ENCODE results near the gene ME2. TPM values are rescaled to one million over a fixed set of nuclear protein-coding genes. Genes with fewer than 3 reads are reported as not detected.
A peak's percentile ranks its signal among the peaks of the same experiment; 100 is the strongest.
"Not testable (repeated sequence)": the region's sequence is repeated elsewhere in the genome, so short reads cannot be mapped to it uniquely, and the experiment has no call there.

Gene ME2
- total RNA-seq, 2 donors from 2014 or later, result 72.8 to 74.4 TPM

GRCh38 chr18:50970006-50970405, 91.1 kb downstream of the ME2 start:
- Histone ChIP-seq H3K27ac (ENCODE audit: low read depth, low read length) (no peak overlapping the region), H3K9ac (ENCODE audit: extremely low read depth, low read length, poor library complexity, severe bottlenecking) (no peak overlapping the region), H3K36me3 (ENCODE audit: control insufficient read depth, insufficient read depth, low read length) (peaks cover 6% of the 10 kb centered on the region), H3K4me3 (ENCODE audit: low read length) (no peak overlapping the region), H3K4me1 (ENCODE audit: control insufficient read depth, insufficient read depth, low read length) (peaks cover 5% of the 10 kb centered on the region), H3K27me3 (ENCODE audit: control insufficient read depth, insufficient read depth, low read length, poor library complexity, severe bottlenecking) (no peaks in the 10 kb centered on the region), H3K9me3 (ENCODE audit: control insufficient read depth, low read length) (peaks cover 2% of the 10 kb centered on the region)
- peak overlapping the region; percentile 84 for H3K4me3 Mint-ChIP-seq
- 43% methylated on average over 2 of the region's 2 CpGs; no CpG with 5 or more reads in 1 of the 2 experiments for WGBS, 2 experiments (ENCODE audit: insufficient coverage in 1 of 2, insufficient read length in 1 of 2)
- H3K9me3 Mint-ChIP-seq, result peaks cover 5% of the 10 kb centered on the region
- peaks cover 6% of the 10 kb centered on the region for H3K36me3 Mint-ChIP-seq (ENCODE audit: low read depth)
- H3K27me3 Mint-ChIP-seq (ENCODE audit: insufficient read depth), result no peaks in the 10 kb centered on the region
- peaks cover 21% of the 10 kb centered on the region for H3K4me1 Mint-ChIP-seq
- no peak for DNase-seq
- TF ChIP-seq, protein P1, sequence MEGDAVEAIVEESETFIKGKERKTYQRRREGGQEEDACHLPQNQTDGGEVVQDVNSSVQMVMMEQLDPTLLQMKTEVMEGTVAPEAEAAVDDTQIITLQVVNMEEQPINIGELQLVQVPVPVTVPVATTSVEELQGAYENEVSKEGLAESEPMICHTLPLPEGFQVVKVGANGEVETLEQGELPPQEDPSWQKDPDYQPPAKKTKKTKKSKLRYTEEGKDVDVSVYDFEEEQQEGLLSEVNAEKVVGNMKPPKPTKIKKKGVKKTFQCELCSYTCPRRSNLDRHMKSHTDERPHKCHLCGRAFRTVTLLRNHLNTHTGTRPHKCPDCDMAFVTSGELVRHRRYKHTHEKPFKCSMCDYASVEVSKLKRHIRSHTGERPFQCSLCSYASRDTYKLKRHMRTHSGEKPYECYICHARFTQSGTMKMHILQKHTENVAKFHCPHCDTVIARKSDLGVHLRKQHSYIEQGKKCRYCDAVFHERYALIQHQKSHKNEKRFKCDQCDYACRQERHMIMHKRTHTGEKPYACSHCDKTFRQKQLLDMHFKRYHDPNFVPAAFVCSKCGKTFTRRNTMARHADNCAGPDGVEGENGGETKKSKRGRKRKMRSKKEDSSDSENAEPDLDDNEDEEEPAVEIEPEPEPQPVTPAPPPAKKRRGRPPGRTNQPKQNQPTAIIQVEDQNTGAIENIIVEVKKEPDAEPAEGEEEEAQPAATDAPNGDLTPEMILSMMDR (conservative IDR thresholded peaks at IDR 0.05), result no peak
- H3K27ac Mint-ChIP-seq, result no peak overlapping the region

DNA sequence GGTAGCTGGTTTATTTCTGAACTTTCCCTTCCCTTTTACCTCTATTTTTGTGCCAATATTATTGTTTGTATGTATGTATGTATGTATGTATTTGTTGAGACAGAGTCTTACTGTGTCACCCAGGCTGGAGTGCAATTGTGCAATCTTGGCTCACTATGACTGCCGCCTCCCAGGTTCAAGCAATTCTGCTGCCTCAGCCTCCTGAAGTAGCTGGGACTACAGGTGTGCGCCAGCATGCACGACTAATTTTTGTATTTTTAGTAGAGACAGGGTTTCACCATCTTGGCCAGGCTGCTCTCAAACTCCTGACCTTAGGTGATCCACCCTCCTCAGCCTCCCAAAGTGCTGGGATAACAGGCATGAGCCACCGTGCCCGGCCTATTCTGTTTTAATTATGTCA, 93.5 kb downstream of the ME2 start:
- H3K27ac ChIP-seq (ENCODE audit: low read depth, low read length); H3K27ac Mint-ChIP-seq; H3K9ac ChIP-seq (ENCODE audit: extremely low read depth, low read length, poor library complexity, severe bottlenecking); H3K27me3 ChIP-seq (ENCODE audit: control insufficient read depth, insufficient read depth, low read length, poor library complexity, severe bottlenecking); DNase-seq; H3K4me3 ChIP-seq (ENCODE audit: low read length); H3K4me1 ChIP-seq (ENCODE audit: control insufficient read depth, insufficient read depth, low read length); H3K27me3 Mint-ChIP-seq (ENCODE audit: insufficient read depth); H3K4me3 Mint-ChIP-seq: not testable (repeated sequence)
- Mint-ChIP-seq H3K36me3 (ENCODE audit: low read depth) (peaks cover 29% of the 10 kb centered on the region), H3K4me1 (peaks cover 20% of the 10 kb centered on the region), H3K9me3 (peaks cover 19% of the 10 kb centered on the region)
- Histone ChIP-seq H3K9me3 (ENCODE audit: control insufficient read depth, low read length) (peaks cover 26% of the 10 kb centered on the region), H3K36me3 (ENCODE audit: control insufficient read depth, insufficient read depth, low read length) (peaks cover 28% of the 10 kb centered on the region)
- WGBS, 2 experiments (ENCODE audit: insufficient coverage in 1 of 2, insufficient read length in 1 of 2), result 89 to 90% methylated on average over 3 to 5 of the region's 5 CpGs

GRCh38 chr18:50973367-50974126, 94.6 kb downstream of the ME2 start:
- Mint-ChIP-seq H3K4me1 (peaks cover 19% of the 10 kb centered on the region), H3K9me3 (peaks cover 31% of the 10 kb centered on the region), H3K4me3 (no peak overlapping the region), H3K27me3 (ENCODE audit: insufficient read depth) (no peaks in the 10 kb centered on the region), H3K27ac (no peak overlapping the region), H3K36me3 (ENCODE audit: low read depth) (peaks cover 40% of the 10 kb centered on the region)
- H3K4me1 ChIP-seq (ENCODE audit: control insufficient read depth, insufficient read depth, low read length), result peaks cover 5% of the 10 kb centered on the region
- no peak overlapping the region for H3K27ac ChIP-seq (ENCODE audit: low read depth, low read length)
- peaks cover 36% of the 10 kb centered on the region for H3K9me3 ChIP-seq (ENCODE audit: control insufficient read depth, low read length)
- no peak for DNase-seq
- H3K4me3 ChIP-seq (ENCODE audit: low read length), result no peak overlapping the region
- H3K9ac ChIP-seq (ENCODE audit: extremely low read depth, low read length, poor library complexity, severe bottlenecking), result no peak overlapping the region
- H3K36me3 ChIP-seq (ENCODE audit: control insufficient read depth, insufficient read depth, low read length), result peaks cover 30% of the 10 kb centered on the region
- WGBS, 2 experiments (ENCODE audit: insufficient coverage in 1 of 2, insufficient read length in 1 of 2), result 88 to 91% methylated on average over 2 to 4 of the region's 4 CpGs
- TF ChIP-seq, protein P1 (conservative IDR thresholded peaks at IDR 0.05), result no peak
- H3K27me3 ChIP-seq (ENCODE audit: control insufficient read depth, insufficient read depth, low read length, poor library complexity, severe bottlenecking), result no peaks in the 10 kb centered on the region
